WTC11 (cell line): ENCODE data around the gene ARHGAP45. TPM values are rescaled to one million over a fixed set of nuclear protein-coding genes. Genes with fewer than 3 reads are reported as not detected.

Experiments used
- ATAC-seq: fragments of 200-7000 bp; cut with Tn5 transposase; 2 replicates; pipeline ENCODE4 v1.10.0; 2021; ENCODE audit warnings: mild to moderate bottlenecking, moderate library complexity
- CTCF ChIA-PET: fragments of 300-600 bp; sonication (Branson Sonifier 250); formaldehyde crosslinking; loops from one replicate; lab custom pipeline; 2021; ENCODE audit warnings: antibody characterized with exemption; lab: Charles Lee
- POLR2A ChIA-PET: fragments of 350-600 bp; sonication (Branson Sonifier 250); formaldehyde crosslinking; loops from one replicate; lab custom pipeline; 2021; ENCODE audit warnings: antibody characterized with exemption; lab: Charles Lee
- DNase-seq: peaks from one replicate; pipeline ENCODE4 v3.0.0; 2021; ENCODE audit warnings: low spot score
- H3K27ac Mint-ChIP-seq: 2 replicates; pipeline ENCODE4 v1.8.0; 2021; ENCODE audit warnings: mixed read lengths
- H3K27me3 Mint-ChIP-seq: 2 replicates; pipeline ENCODE4 v1.8.0; 2021; ENCODE audit warnings: low read depth, mild to moderate bottlenecking, moderate library complexity, mixed read lengths
- H3K36me3 Mint-ChIP-seq: 2 replicates; pipeline ENCODE4 v1.8.0; 2021; ENCODE audit warnings: mixed read lengths
- H3K4me1 Mint-ChIP-seq: 2 replicates; pipeline ENCODE4 v1.8.0; 2022; ENCODE audit warnings: mixed read lengths
- H3K4me3 Mint-ChIP-seq: 2 replicates; pipeline ENCODE4 v1.8.0; 2021; ENCODE audit warnings: mild to moderate bottlenecking, moderate library complexity, mixed read lengths
- H3K9me3 Mint-ChIP-seq: 2 replicates; pipeline ENCODE4 v1.8.0; 2021; ENCODE audit warnings: mixed read lengths
- ESRRA ChIP-seq: sonication (generic); formaldehyde crosslinking; IDR thresholded peaks from 2 replicates; pipeline ENCODE4 v1.8.1; 2022; ENCODE audit warnings: mild to moderate bottlenecking, missing genetic modification reagents, borderline replicate concordance
- FOXP1 ChIP-seq: sonication (generic); formaldehyde crosslinking; IDR thresholded peaks from 2 replicates; pipeline ENCODE4 v1.8.0; 2022; ENCODE audit warnings: missing genetic modification reagents, mild to moderate bottlenecking, moderate library complexity, borderline replicate concordance
- GABPB1 ChIP-seq: sonication (generic); formaldehyde crosslinking; IDR thresholded peaks from 2 replicates; pipeline ENCODE4 v1.8.1; 2023; ENCODE audit warnings: mild to moderate bottlenecking, missing genetic modification reagents
- HMGA2 ChIP-seq: fragments of 250-450 bp; sonication (Bioruptor Pico); IDR thresholded peaks from 2 replicates; pipeline ENCODE4 v1.4.0; 2021; ENCODE audit warnings: mild to moderate bottlenecking, moderate library complexity
- NFYB ChIP-seq: sonication (generic); formaldehyde crosslinking; conservative IDR thresholded peaks from 2 replicates; pipeline ENCODE4 v1.8.0; 2022; ENCODE audit warnings: low read depth, missing genetic modification reagents
- ZBTB21 ChIP-seq: sonication (generic); formaldehyde crosslinking; IDR thresholded peaks from 2 replicates; pipeline ENCODE4 v1.8.1; 2023; ENCODE audit warnings: mild to moderate bottlenecking, missing genetic modification reagents, borderline replicate concordance
- total RNA-seq: library from RNA; stranded (reverse); gene quantifications from 3 replicates; pipeline ENCODE4 v1.2.3, GENCODE V29; 2021
- TF ChIP-seq, protein P1 (sequence below): sonication (generic); formaldehyde crosslinking; IDR thresholded peaks from 2 replicates; pipeline ENCODE4 v1.8.0; 2022; ENCODE audit warnings: mild to moderate bottlenecking, missing genetic modification reagents
- TF ChIP-seq, protein P2 (sequence below): sonication (generic); formaldehyde crosslinking; conservative IDR thresholded peaks from 2 replicates; pipeline ENCODE4 v1.8.1; 2023; ENCODE audit warnings: mild to moderate bottlenecking, low read depth, missing genetic modification reagents, moderate library complexity
- TF ChIP-seq, protein P3 (sequence below): sonication (generic); formaldehyde crosslinking; IDR thresholded peaks from 2 replicates; pipeline ENCODE4 v1.8.0; 2022; ENCODE audit warnings: mild to moderate bottlenecking, missing genetic modification reagents
- TF ChIP-seq, protein P4 (sequence below): sonication (generic); formaldehyde crosslinking; IDR thresholded peaks from 2 replicates; pipeline ENCODE4 v1.8.1; 2023; ENCODE audit warnings: mild to moderate bottlenecking, missing genetic modification reagents, moderate library complexity
- TF ChIP-seq, protein P5 (sequence below): sonication (generic); formaldehyde crosslinking; IDR thresholded peaks from 2 replicates; pipeline ENCODE4 v1.8.0; 2022; ENCODE audit warnings: missing genetic modification reagents
- TF ChIP-seq, protein P6 (sequence below): sonication (generic); formaldehyde crosslinking; IDR thresholded peaks from 2 replicates; pipeline ENCODE4 v1.8.0; 2023; ENCODE audit warnings: missing genetic modification reagents, mild to moderate bottlenecking, borderline replicate concordance

The ARHGAP45 gene
- total RNA-seq, 1 experiment from 2014 or later: 40.9 TPM

DNA sequence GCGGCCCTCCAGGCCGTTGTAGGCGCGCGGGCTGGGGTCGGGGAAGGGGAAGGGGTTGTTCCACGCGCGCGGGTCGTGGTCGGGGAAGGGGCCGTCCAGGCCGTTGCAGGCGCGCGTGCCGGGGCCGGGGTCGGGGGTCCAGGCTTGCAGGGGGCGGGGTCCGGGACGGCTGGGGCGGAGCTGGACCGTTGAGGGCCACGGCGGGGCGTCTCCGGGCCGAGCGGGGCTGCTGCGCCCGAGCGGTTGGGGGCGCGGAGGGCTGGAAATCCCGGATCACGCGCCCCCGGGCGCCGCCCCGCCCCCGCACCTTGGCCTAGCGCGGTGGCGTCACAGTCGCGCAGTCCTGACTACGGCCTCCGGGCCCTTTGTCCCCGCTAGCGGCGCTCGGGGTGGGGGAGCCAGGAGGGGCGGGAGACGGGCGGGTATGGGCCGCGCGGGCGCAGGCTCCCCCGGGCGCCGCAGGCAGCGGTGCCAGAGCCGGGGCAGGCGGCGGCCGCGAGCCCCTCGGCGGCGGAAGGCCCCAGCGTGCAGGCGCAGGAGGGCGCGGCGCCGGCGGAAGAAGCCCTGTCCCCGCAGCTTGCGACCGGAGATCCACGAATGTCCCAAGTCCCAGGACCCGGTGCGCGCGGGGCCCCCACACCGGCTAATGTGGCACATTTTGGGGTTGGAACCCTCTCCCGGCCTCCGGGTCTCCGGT lies 37.5 kb downstream of the ARHGAP45 start (continued):
- TF ChIP-seq, protein P1, sequence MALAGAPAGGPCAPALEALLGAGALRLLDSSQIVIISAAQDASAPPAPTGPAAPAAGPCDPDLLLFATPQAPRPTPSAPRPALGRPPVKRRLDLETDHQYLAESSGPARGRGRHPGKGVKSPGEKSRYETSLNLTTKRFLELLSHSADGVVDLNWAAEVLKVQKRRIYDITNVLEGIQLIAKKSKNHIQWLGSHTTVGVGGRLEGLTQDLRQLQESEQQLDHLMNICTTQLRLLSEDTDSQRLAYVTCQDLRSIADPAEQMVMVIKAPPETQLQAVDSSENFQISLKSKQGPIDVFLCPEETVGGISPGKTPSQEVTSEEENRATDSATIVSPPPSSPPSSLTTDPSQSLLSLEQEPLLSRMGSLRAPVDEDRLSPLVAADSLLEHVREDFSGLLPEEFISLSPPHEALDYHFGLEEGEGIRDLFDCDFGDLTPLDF (CRISPR knock-in tag): no peak
- TF ChIP-seq ESRRA: peak; percentile 50; the same call in 1 of the 2 replicates
- TF ChIP-seq, protein P2, sequence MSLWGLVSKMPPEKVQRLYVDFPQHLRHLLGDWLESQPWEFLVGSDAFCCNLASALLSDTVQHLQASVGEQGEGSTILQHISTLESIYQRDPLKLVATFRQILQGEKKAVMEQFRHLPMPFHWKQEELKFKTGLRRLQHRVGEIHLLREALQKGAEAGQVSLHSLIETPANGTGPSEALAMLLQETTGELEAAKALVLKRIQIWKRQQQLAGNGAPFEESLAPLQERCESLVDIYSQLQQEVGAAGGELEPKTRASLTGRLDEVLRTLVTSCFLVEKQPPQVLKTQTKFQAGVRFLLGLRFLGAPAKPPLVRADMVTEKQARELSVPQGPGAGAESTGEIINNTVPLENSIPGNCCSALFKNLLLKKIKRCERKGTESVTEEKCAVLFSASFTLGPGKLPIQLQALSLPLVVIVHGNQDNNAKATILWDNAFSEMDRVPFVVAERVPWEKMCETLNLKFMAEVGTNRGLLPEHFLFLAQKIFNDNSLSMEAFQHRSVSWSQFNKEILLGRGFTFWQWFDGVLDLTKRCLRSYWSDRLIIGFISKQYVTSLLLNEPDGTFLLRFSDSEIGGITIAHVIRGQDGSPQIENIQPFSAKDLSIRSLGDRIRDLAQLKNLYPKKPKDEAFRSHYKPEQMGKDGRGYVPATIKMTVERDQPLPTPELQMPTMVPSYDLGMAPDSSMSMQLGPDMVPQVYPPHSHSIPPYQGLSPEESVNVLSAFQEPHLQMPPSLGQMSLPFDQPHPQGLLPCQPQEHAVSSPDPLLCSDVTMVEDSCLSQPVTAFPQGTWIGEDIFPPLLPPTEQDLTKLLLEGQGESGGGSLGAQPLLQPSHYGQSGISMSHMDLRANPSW (CRISPR knock-in tag): no peak
- TF ChIP-seq FOXP1 (CRISPR knock-in tag): no peak; the same call in none of the 2 replicates
- no peak for TF ChIP-seq ZBTB21 (CRISPR knock-in tag)

DNA sequence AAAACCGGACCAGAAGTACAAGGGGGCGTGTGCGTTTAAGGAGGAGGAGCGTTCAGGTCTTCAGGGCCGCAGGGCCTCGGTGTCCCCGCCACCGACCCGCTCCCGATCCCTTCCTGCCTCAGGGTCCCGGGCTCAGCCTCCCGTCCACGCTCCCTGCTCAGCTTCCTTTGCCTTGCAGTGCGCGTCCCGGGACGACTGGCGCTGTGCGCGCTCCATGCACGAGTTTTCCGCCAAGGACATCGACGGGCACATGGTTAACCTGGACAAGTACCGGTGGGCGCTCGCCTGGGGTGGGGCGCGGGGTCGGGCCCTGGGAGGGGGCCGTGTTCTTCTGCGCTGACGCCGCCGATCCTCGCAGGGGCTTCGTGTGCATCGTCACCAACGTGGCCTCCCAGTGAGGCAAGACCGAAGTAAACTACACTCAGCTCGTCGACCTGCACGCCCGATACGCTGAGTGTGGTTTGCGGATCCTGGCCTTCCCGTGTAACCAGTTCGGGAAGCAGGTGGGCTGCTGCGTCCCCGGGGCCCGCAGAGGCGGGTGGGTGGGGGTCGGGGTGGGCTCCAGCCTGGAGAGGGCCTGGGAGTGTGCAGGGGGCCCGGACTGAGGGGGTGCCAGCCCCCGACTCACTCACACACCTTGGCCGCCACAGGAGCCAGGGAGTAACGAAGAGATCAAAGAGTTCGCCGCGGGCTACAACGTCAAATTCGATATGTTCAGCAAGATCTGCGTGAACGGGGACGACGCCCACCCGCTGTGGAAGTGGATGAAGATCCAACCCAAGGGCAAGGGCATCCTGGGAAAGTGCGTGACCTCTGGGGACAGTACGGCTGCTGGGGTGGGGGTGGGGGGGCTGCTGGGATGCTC lies 38.3 kb downstream of the ARHGAP45 start:
- no peak overlapping the region for H3K27ac Mint-ChIP-seq

More for the DNA sequence above, 38.3 kb downstream of the ARHGAP45 start:
- H3K4me3 Mint-ChIP-seq: peak overlapping the region; percentile 71
- DNase-seq: peak; percentile 55
- POLR2A ChIA-PET: interaction anchor here (0.8 to 1.0 kb wide), 2 partner anchors 35 to 99 kb away, joined by 3 to 5 read pairs; no protein-coding TSS in a partner anchor
- peaks cover 15% of the 10 kb centered on the region for H3K4me1 Mint-ChIP-seq
- no peak; the same call in 1 of the 2 replicates for ATAC-seq
- no peaks in the 10 kb centered on the region for H3K27me3 Mint-ChIP-seq
- CTCF ChIA-PET: interaction anchor here (0.6 to 4.7 kb wide), 6 partner anchors 8 to 161 kb away, joined by 3 to 27 read pairs (median 8); partner anchors contain the start of gene ARHGAP45
- no peaks in the 10 kb centered on the region for H3K9me3 Mint-ChIP-seq
- H3K36me3 Mint-ChIP-seq: no peaks in the 10 kb centered on the region
- TF ChIP-seq, protein P3, sequence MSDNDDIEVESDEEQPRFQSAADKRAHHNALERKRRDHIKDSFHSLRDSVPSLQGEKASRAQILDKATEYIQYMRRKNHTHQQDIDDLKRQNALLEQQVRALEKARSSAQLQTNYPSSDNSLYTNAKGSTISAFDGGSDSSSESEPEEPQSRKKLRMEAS (CRISPR knock-in tag): peak; percentile 42; the same call in 1 of the 2 replicates
- TF ChIP-seq, protein P4, sequence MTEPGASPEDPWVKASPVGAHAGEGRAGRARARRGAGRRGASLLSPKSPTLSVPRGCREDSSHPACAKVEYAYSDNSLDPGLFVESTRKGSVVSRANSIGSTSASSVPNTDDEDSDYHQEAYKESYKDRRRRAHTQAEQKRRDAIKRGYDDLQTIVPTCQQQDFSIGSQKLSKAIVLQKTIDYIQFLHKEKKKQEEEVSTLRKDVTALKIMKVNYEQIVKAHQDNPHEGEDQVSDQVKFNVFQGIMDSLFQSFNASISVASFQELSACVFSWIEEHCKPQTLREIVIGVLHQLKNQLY (CRISPR knock-in tag): no peak
- TF ChIP-seq HMGA2 (CRISPR knock-in tag) (0 out of 2 replicates have a peak, but pooled peaks have one; percentile 6), NFYB (no peak), GABPB1 (CRISPR knock-in tag) (no peak)
- TF ChIP-seq, protein P5, sequence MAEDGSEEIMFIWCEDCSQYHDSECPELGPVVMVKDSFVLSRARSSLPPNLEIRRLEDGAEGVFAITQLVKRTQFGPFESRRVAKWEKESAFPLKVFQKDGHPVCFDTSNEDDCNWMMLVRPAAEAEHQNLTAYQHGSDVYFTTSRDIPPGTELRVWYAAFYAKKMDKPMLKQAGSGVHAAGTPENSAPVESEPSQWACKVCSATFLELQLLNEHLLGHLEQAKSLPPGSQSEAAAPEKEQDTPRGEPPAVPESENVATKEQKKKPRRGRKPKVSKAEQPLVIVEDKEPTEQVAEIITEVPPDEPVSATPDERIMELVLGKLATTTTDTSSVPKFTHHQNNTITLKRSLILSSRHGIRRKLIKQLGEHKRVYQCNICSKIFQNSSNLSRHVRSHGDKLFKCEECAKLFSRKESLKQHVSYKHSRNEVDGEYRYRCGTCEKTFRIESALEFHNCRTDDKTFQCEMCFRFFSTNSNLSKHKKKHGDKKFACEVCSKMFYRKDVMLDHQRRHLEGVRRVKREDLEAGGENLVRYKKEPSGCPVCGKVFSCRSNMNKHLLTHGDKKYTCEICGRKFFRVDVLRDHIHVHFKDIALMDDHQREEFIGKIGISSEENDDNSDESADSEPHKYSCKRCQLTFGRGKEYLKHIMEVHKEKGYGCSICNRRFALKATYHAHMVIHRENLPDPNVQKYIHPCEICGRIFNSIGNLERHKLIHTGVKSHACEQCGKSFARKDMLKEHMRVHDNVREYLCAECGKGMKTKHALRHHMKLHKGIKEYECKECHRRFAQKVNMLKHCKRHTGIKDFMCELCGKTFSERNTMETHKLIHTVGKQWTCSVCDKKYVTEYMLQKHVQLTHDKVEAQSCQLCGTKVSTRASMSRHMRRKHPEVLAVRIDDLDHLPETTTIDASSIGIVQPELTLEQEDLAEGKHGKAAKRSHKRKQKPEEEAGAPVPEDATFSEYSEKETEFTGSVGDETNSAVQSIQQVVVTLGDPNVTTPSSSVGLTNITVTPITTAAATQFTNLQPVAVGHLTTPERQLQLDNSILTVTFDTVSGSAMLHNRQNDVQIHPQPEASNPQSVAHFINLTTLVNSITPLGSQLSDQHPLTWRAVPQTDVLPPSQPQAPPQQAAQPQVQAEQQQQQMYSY (CRISPR knock-in tag): peak; percentile 41; the same call in 1 of the 2 replicates
- TF ChIP-seq, protein P6, sequence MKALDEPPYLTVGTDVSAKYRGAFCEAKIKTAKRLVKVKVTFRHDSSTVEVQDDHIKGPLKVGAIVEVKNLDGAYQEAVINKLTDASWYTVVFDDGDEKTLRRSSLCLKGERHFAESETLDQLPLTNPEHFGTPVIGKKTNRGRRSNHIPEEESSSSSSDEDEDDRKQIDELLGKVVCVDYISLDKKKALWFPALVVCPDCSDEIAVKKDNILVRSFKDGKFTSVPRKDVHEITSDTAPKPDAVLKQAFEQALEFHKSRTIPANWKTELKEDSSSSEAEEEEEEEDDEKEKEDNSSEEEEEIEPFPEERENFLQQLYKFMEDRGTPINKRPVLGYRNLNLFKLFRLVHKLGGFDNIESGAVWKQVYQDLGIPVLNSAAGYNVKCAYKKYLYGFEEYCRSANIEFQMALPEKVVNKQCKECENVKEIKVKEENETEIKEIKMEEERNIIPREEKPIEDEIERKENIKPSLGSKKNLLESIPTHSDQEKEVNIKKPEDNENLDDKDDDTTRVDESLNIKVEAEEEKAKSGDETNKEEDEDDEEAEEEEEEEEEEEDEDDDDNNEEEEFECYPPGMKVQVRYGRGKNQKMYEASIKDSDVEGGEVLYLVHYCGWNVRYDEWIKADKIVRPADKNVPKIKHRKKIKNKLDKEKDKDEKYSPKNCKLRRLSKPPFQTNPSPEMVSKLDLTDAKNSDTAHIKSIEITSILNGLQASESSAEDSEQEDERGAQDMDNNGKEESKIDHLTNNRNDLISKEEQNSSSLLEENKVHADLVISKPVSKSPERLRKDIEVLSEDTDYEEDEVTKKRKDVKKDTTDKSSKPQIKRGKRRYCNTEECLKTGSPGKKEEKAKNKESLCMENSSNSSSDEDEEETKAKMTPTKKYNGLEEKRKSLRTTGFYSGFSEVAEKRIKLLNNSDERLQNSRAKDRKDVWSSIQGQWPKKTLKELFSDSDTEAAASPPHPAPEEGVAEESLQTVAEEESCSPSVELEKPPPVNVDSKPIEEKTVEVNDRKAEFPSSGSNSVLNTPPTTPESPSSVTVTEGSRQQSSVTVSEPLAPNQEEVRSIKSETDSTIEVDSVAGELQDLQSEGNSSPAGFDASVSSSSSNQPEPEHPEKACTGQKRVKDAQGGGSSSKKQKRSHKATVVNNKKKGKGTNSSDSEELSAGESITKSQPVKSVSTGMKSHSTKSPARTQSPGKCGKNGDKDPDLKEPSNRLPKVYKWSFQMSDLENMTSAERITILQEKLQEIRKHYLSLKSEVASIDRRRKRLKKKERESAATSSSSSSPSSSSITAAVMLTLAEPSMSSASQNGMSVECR (CRISPR knock-in tag): peak; percentile 52; the same call in 1 of the 2 replicates
